HEK293 (cell line): ENCODE data around the gene SUPT4H1.
A peak's percentile ranks its signal among the peaks of the same experiment; 100 is the strongest.

Experiments used
- CTCF ChIA-PET: fragments of 350-600 bp; formaldehyde crosslinking; extraction: SDS; loops from one replicate; lab custom pipeline; 2021; ENCODE audit warnings: antibody characterized with exemption; lab: Yijun Ruan, JAX
- POLR2A ChIA-PET: fragments of 300-600 bp; formaldehyde crosslinking; extraction: SDS; loops from one replicate; lab custom pipeline; 2020; ENCODE audit warnings: antibody characterized with exemption, inconsistent platforms; lab: Yijun Ruan, JAX
- H3K27ac ChIP-seq: fragments of 200-500 bp; sonication (Bioruptor generic); 2 replicates; pipeline ENCODE4 v1.5.1; 2014; ENCODE audit warnings: low read depth, low read length, control low read depth, inconsistent platforms; ENCODE audit errors: extremely low read depth
- H3K36me3 ChIP-seq, 2 experiments: fragments of 200-500 bp in 1 of 2; sonication (Bioruptor generic) in 1 of 2; 1 replicate in 1 of 2; 2 replicates in 1 of 2; pipeline ENCODE4 v1.5.1; 2014 to 2017; ENCODE audit warnings: inconsistent platforms in 2 of 2, low read length in 2 of 2; ENCODE audit not compliant: control insufficient read depth in 2 of 2, insufficient read depth in 1 of 2
- H3K4me1 ChIP-seq: fragments of 200-500 bp; sonication (Bioruptor generic); 2 replicates; pipeline ENCODE4 v1.5.1; 2014; ENCODE audit warnings: mild to moderate bottlenecking, low read length, inconsistent platforms; ENCODE audit not compliant: control insufficient read depth, insufficient read depth
- H3K4me3 ChIP-seq: 2 replicates; pipeline ENCODE4 v1.5.1; 2011; ENCODE audit warnings: low read depth, mild to moderate bottlenecking, control low read depth, low read length, moderate library complexity
- H3K9me3 ChIP-seq: fragments of 200-500 bp; sonication (Bioruptor generic); 2 replicates; pipeline ENCODE4 v1.5.1; 2014; ENCODE audit warnings: low read depth, low read length, inconsistent platforms; ENCODE audit not compliant: control insufficient read depth, insufficient read depth
- GFI1B ChIP-seq: fragments of 450-650 bp; formaldehyde crosslinking; IDR thresholded peaks from 2 replicates; pipeline ENCODE4 v1.5.1; 2016; ENCODE audit warnings: missing biosample characterization, missing genetic modification characterization
- IKZF3 ChIP-seq: fragments of 450-650 bp; IDR thresholded peaks from 2 replicates; pipeline ENCODE4 v1.5.0; 2018; ENCODE audit warnings: missing biosample characterization, mild to moderate bottlenecking, missing genetic modification characterization, moderate library complexity
- RBAK ChIP-seq: fragments of 450-650 bp; formaldehyde crosslinking; IDR thresholded peaks from 2 replicates; pipeline ENCODE4 v1.5.1; 2016; ENCODE audit warnings: missing biosample characterization, missing genetic modification characterization
- SCRT2 ChIP-seq: fragments of 450-650 bp; formaldehyde crosslinking; IDR thresholded peaks from 2 replicates; pipeline ENCODE4 v1.5.1; 2016; ENCODE audit warnings: missing biosample characterization, missing genetic modification characterization
- ZFHX2 ChIP-seq: fragments of 450-650 bp; formaldehyde crosslinking; conservative IDR thresholded peaks from 2 replicates; pipeline ENCODE4 v1.5.1; 2016; ENCODE audit warnings: missing biosample characterization, missing genetic modification characterization
- ZNF112 ChIP-seq: fragments of 450-650 bp; formaldehyde crosslinking; IDR thresholded peaks from 2 replicates; pipeline ENCODE4 v1.5.0; 2017; ENCODE audit warnings: missing biosample characterization, missing genetic modification characterization
- ZNF155 ChIP-seq: fragments of 450-650 bp; formaldehyde crosslinking; IDR thresholded peaks from 2 replicates; pipeline ENCODE4 v1.5.1; 2016; ENCODE audit warnings: missing biosample characterization, missing genetic modification characterization
- ZNF248 ChIP-seq: fragments of 450-650 bp; formaldehyde crosslinking; IDR thresholded peaks from 2 replicates; pipeline ENCODE4 v1.5.1; 2017; ENCODE audit warnings: missing biosample characterization, missing genetic modification characterization
- ZNF292 ChIP-seq: fragments of 450-650 bp; formaldehyde crosslinking; IDR thresholded peaks from 2 replicates; pipeline ENCODE4 v1.5.1; 2016; ENCODE audit warnings: low read depth, missing biosample characterization, missing genetic modification characterization, borderline replicate concordance
- ZNF302 ChIP-seq: fragments of 450-650 bp; formaldehyde crosslinking; IDR thresholded peaks from 2 replicates; pipeline ENCODE4 v1.5.1; 2016; ENCODE audit warnings: missing biosample characterization, missing genetic modification characterization, low read depth
- ZNF350 ChIP-seq: fragments of 450-650 bp; formaldehyde crosslinking; IDR thresholded peaks from 2 replicates; pipeline ENCODE4 v1.5.0; 2017; ENCODE audit warnings: missing biosample characterization, mild to moderate bottlenecking, missing genetic modification characterization
- ZNF37A ChIP-seq: fragments of 450-650 bp; IDR thresholded peaks from 2 replicates; pipeline ENCODE4 v1.5.1; 2018; ENCODE audit warnings: missing biosample characterization, missing genetic modification characterization
- ZNF645 ChIP-seq: fragments of 450-650 bp; formaldehyde crosslinking; IDR thresholded peaks from 2 replicates; pipeline ENCODE4; 2016; ENCODE audit warnings: missing biosample characterization, missing genetic modification characterization
- TF ChIP-seq, protein P1 (sequence below): fragments of 450-650 bp; formaldehyde crosslinking; IDR thresholded peaks from 2 replicates; pipeline ENCODE4 v1.5.1; 2017; ENCODE audit warnings: missing biosample characterization, missing genetic modification characterization

SUPT4H1 gene

DNA sequence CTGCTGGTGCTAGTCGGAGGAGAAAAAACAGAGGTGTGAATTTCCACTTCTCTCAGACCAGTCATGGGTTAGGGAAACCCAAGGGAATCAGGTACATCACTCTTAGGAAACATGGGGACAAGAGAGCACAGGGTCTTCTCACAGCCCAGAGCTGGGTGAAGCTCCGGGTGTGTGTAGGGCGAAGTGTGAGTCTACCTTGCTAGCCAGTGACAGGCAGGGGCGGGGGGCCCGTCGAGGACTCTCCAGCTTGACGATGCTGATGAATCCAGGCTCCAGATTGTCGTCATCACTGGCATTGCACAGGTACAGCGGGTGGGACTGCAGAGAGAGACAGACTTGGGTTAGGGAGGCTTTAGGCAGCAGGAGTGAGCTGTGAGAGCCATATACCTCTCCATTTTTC, 18.7 kb upstream of the SUPT4H1 start:
- H3K36me3 ChIP-seq = peaks cover 0 to 20% of the 10 kb centered on the region in 2 experiments; a peak in 2 of 3 replicates
- CTCF ChIA-PET = no interaction called here
- H3K9me3 ChIP-seq = no peaks in the 10 kb centered on the region
- TF ChIP-seq ZNF645 (tag by site-specific recombination) = no peak
- no peak for TF ChIP-seq ZNF37A (tag by site-specific recombination)
- no peak for TF ChIP-seq ZNF302 (tag by site-specific recombination)
- no peak for TF ChIP-seq ZNF155
- no peak for TF ChIP-seq ZNF292 (tag by site-specific recombination)
- TF ChIP-seq IKZF3 (tag by site-specific recombination) = no peak
- no peak overlapping the region for H3K4me3 ChIP-seq
- H3K4me1 ChIP-seq = 0 out of 2 replicates have a peak, but pooled peaks cover under 1% of the 10 kb centered on the region
- POLR2A ChIA-PET = interaction anchor here (0.6 kb wide), 1 partner anchor 1271 kb away, joined by 8 read pairs; no protein-coding TSS in a partner anchor
- H3K27ac ChIP-seq = no peak overlapping the region

- no peaks in the 10 kb centered on the region for H3K9me3 ChIP-seq
- peaks cover 0 to 20% of the 10 kb centered on the region in 2 experiments; a peak in 2 of 3 replicates for H3K36me3 ChIP-seq
- H3K27ac ChIP-seq = no peak overlapping the region
- H3K4me1 ChIP-seq = no peaks in the 10 kb centered on the region
- CTCF ChIA-PET = no interaction called here
- H3K4me3 ChIP-seq = no peak overlapping the region
- POLR2A ChIA-PET = interaction anchor here (0.6 to 1.9 kb wide), 2 partner anchors 18 to 1271 kb away, joined by 5 to 8 read pairs; partner anchors contain the start of gene SUPT4H1
- TF ChIP-seq ZNF112 (tag by site-specific recombination) (no peak), RBAK (tag by site-specific recombination) (no peak)
- TF ChIP-seq, all 188 proteins: peak for 0
These were observed 18.3 kb upstream of the SUPT4H1 start for GRCh38 chr17:58370309-58370708.

DNA sequence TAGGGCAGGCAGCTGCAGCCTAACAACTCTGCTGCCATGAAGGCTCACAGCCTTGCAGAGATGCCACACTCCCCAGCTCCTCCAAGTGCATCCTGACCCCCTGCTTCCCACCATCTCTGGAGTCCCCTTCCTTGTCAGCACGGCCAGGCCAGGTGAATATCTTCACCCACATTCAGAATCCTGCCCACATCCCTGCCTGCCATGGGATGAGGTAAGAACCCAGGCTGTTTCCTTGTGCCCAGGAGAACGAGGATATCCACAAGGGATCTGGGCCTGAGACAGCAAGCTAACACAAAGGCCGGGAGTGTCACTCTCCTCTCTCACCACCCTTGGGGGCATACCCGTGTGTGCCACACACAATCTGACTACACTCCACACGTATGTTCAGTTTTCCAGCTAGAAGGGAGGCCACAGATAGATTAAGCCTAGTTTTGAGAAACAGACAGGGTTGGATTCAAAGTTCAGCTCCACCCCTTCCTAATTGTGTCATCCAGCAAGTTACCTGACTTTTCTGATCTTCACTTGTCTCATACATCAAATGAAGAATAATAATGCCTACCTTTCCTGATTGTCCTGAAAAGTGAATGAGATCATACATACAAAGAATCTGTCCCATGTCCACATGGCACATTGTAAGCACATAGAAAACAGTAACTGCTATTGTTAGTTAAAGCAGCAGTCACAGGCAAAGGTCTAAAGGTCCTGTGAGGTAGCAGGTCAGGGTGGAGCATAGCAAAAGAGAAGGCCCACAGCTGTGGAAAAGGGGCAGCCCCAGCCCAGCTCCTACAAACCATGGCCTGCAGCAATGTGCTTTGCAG, 17.4 kb upstream of the SUPT4H1 start:
- CTCF ChIA-PET = interaction anchor here (0.7 kb wide), 1 partner anchor 114 kb away, joined by 3 read pairs; no protein-coding TSS in a partner anchor
- H3K9me3 ChIP-seq = no peaks in the 10 kb centered on the region
- peaks cover 0 to 20% of the 10 kb centered on the region in 2 experiments; a peak in 2 of 3 replicates for H3K36me3 ChIP-seq
- no peaks in the 10 kb centered on the region for H3K4me1 ChIP-seq
- POLR2A ChIA-PET = interaction anchor here (0.7 to 1.9 kb wide), 2 partner anchors 17 to 144 kb away, joined by 4 to 5 read pairs; partner anchors contain the start of gene SUPT4H1
- H3K4me3 ChIP-seq = no peak overlapping the region
- TF ChIP-seq ZFHX2 (no peak), GFI1B (tag by site-specific recombination) (no peak)
- H3K27ac ChIP-seq = no peak overlapping the region

DNA sequence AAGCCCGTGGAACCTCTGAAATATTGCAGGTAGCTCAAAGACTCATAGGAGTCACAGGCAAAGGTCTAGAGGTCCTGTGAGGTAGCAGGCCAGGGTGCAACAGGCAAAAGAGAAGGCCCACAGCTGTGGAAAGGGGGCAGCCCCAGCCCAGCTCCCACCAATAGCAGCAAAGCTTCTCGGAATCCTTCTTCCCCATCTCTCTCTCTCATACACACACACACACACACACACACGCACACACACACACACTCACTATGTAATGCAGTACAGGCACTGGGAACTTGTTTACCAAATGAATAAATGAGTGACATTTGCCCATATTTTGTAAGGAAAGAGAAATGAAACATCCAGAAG, 16.8 kb upstream of the SUPT4H1 start:
- Histone ChIP-seq H3K4me1 (no peaks in the 10 kb centered on the region), H3K36me3 (peaks cover 0 to 20% of the 10 kb centered on the region in 2 experiments; a peak in 2 of 3 replicates), H3K4me3 (no peak overlapping the region), H3K9me3 (no peaks in the 10 kb centered on the region), H3K27ac (no peak overlapping the region)
- CTCF ChIA-PET = interaction anchor here (0.6 to 0.7 kb wide), 2 partner anchors 114 to 491 kb away, joined by 3 to 5 read pairs; no protein-coding TSS in a partner anchor
- POLR2A ChIA-PET = interaction anchor here (0.7 to 1.9 kb wide), 2 partner anchors 17 to 145 kb away, joined by 4 to 5 read pairs; partner anchors contain the start of gene SUPT4H1
- no peak for TF ChIP-seq ZNF350 (tag by site-specific recombination)
- TF ChIP-seq ZNF248 (tag by site-specific recombination) = no peak
- TF ChIP-seq, protein P1, sequence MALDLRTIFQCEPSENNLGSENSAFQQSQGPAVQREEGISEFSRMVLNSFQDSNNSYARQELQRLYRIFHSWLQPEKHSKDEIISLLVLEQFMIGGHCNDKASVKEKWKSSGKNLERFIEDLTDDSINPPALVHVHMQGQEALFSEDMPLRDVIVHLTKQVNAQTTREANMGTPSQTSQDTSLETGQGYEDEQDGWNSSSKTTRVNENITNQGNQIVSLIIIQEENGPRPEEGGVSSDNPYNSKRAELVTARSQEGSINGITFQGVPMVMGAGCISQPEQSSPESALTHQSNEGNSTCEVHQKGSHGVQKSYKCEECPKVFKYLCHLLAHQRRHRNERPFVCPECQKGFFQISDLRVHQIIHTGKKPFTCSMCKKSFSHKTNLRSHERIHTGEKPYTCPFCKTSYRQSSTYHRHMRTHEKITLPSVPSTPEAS (tag by site-specific recombination) = peak; percentile 79
- TF ChIP-seq SCRT2 (tag by site-specific recombination) = 0 out of 2 replicates have a peak, but pooled peaks have one; percentile 25
